ENCODE results near the gene RAP2A.

DNA sequence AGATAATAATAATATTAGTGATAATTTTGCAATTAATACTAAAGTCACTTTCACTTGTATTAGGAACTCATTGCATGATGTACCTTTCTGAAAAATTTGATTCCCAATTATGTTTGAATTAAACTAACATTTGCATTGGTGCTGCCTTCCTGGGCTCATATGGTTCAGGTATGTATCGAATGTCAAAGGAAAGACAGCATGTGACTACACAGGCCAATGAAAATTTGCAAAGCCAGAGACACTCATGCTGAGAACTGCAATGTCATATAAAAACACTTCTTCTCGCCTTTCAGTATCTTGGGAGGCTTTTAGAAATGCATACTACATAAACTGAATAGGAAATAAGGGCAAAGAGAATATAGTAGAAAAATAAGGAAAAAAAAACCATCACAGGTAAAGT is 44.3 kb downstream of the RAP2A start:
- TF ChIP-seq, protein P1, sequence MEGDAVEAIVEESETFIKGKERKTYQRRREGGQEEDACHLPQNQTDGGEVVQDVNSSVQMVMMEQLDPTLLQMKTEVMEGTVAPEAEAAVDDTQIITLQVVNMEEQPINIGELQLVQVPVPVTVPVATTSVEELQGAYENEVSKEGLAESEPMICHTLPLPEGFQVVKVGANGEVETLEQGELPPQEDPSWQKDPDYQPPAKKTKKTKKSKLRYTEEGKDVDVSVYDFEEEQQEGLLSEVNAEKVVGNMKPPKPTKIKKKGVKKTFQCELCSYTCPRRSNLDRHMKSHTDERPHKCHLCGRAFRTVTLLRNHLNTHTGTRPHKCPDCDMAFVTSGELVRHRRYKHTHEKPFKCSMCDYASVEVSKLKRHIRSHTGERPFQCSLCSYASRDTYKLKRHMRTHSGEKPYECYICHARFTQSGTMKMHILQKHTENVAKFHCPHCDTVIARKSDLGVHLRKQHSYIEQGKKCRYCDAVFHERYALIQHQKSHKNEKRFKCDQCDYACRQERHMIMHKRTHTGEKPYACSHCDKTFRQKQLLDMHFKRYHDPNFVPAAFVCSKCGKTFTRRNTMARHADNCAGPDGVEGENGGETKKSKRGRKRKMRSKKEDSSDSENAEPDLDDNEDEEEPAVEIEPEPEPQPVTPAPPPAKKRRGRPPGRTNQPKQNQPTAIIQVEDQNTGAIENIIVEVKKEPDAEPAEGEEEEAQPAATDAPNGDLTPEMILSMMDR (conservative IDR thresholded peaks at IDR 0.05) = no peak
- TF ChIP-seq ZFX (IDR thresholded peaks at IDR 0.05) = no peak

All from C4-2B (cell line).